Transverse colon (tissue), 4 donors: ENCODE results near the gene EFNA4.

Source experiments
- CTCF ChIP-seq, 5 experiments: fragments of 200-600 bp in 3 of 5; fragments of 450-650 bp in 2 of 5; sonication (generic) in 3 of 5; IDR thresholded peaks; 1 replicate in 2 of 5; 2 replicates in 3 of 5; pipeline ENCODE4 v1.5.1; 2016 to 2017; ENCODE audit warnings: antibody characterized with exemption in 5 of 5, inconsistent platforms in 3 of 5, mild to moderate bottlenecking in 2 of 5, moderate library complexity in 1 of 5
- POLR2A ChIP-seq: fragments of 450-650 bp; IDR thresholded peaks from one replicate; pipeline ENCODE4 v1.6.1; 2016; ENCODE audit warnings: antibody characterized with exemption, mild to moderate bottlenecking, moderate library complexity
- POLR2AphosphoS5 ChIP-seq, 3 donors: sonication (generic); formaldehyde crosslinking; IDR thresholded peaks; one replicate each; pipeline ENCODE4 v1.6.1; 2016; ENCODE audit warnings: antibody characterized with exemption in 3 of 3

GRCh38 chr1:155023627-155024026 is 39.9 kb upstream of the EFNA4 start:
- TF ChIP-seq POLR2A: no peak
- TF ChIP-seq CTCF (IDR thresholded peaks at IDR 0.05): no peak
- no peak for TF ChIP-seq POLR2AphosphoS5 (IDR thresholded peaks at IDR 0.05)
